ENCODE data around the gene OTOGL.

OTOGL gene

DNA sequence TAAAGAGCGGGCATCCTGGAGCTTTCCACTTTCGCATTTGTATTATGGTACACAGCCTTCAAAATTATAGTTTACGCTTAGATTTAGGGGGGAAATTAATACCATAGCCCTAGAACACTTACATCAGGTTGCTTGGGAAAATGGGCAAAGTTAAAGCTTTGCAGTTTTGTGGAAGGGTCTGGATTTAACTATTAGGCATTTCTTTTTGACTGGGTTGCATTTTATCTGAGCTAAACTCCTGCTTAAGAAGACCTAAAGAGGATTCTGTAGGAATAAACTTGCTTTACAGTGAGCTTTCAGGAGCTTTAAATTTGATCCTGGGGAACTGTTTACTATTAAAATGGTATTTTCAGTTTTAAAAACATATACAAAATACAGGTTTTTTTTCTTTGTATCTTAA, 301.9 kb downstream of the OTOGL start:
- no peak for DNase-seq

DNA sequence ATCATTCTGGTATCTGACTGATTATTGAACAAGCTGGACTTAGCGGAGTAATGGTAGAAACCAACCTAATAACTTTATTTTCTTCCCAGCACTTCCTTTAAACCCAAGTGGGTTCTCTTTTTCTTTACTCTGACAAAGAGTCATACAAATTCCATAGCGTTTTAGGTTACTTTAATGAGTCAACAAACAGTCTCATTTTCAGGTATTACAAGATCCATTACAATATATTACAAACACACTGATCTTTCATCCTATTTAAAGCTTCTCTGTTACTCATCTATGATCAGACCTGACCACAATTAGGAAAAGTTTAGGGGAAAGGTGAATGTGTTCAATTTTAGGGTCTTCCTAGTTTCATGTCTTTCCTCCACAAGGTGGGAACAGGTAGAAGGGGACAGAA, 305.3 kb downstream of the OTOGL start:
- no peak for DNase-seq

DNA sequence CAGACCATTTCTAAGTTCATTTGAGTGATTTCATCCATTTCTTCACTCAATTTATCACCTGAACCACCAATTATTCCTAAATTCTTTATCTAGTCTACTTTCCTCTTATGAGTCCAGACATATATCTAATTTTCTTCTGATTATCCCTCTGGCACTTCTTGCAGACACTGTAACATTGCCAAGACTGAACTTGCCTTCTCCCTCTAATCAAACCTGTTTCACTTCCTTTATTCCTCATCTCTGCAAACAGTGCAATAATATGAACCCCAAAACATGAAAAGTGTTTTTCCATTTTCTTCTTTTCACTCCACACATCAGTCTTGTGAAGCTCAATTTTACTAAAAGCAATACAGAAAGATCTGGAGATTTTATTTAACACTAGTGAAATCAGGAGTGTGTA, 306.9 kb downstream of the OTOGL start:
- DNase-seq, result no peak

- no peak for DNase-seq
Measured at GRCh38 chr12:80411787-80412186, 312.4 kb downstream of the OTOGL start.

DNA sequence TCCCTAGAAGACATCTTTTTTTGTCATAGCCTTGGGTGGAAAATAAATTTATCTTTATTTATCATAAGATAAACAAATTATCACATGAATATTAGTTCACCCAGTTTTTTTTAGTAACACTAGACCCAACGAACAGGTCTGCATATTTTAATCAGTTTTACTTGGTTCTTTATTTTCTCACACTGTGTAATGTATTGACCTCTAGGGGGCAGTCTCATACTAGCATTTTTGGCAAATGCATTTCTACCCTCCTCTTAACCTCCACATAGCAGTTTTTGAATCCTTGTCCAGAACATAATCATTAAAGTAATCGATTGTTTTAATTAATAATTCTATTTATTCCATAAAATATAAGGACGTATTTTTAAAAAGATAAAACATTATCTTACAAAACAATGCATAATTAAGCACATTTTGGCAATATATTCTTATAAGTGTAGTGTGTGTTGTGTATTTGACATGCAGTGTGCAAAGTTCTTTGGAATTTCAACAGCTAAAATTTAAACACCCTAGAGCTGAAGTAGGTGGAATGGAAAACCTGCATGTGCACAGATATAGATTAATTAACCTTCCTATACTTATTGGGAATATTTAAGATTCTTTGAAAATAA, 313.1 kb downstream of the OTOGL start:
- peak; percentile 80 for DNase-seq

- DNase-seq, result no peak
Measured at GRCh38 chr12:80413462-80413861, 314.1 kb downstream of the OTOGL start.

DNA sequence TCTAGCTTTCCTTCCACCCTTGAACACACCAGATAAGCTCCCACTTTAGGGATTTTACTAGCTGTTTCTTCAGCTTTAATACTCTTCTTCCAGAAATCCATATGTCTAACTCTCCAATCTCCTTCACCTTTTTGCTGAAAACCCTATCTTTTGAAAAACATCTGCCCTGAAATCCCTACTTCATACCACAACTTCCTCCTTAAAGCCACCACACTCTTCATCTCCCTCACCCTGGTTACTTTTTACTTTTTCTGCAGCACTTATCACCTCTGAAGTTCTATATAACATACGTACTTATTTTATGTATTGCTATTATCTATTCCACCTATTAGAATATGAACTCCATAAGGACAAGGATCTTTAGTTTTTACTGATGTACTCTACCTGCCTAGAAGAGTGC, 316.1 kb downstream of the OTOGL start:
- no peak for DNase-seq

- no peak for DNase-seq
Measured at GRCh38 chr12:80419644-80420043, 320.3 kb downstream of the OTOGL start.

DNA sequence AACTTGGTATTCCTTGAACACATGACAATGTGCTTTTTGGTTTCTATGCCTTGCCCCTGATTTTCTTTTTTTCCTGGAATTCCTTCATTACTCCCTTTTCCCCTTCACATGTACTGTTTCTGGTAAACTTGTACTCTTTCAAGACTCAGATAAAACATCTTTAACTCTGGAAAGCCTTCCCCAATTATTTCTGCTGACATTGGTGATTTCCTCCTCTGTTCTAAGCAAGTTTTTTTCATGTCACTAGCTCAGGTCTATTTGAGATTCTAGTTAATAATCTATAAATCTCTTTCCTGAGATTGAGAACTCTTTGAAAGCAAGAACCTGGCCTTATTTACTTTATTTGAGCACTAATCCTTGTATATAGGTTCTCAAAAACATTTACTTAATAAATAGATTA, 320.7 kb downstream of the OTOGL start:
- DNase-seq, result no peak

GRCh38 chr12:80422550-80422949, 323.2 kb downstream of the OTOGL start:
- DNase-seq, result no peak

Data from eye (tissue), 1 donor.